ENCODE measurements around the gene NSMF.

NSMF gene

DNA sequence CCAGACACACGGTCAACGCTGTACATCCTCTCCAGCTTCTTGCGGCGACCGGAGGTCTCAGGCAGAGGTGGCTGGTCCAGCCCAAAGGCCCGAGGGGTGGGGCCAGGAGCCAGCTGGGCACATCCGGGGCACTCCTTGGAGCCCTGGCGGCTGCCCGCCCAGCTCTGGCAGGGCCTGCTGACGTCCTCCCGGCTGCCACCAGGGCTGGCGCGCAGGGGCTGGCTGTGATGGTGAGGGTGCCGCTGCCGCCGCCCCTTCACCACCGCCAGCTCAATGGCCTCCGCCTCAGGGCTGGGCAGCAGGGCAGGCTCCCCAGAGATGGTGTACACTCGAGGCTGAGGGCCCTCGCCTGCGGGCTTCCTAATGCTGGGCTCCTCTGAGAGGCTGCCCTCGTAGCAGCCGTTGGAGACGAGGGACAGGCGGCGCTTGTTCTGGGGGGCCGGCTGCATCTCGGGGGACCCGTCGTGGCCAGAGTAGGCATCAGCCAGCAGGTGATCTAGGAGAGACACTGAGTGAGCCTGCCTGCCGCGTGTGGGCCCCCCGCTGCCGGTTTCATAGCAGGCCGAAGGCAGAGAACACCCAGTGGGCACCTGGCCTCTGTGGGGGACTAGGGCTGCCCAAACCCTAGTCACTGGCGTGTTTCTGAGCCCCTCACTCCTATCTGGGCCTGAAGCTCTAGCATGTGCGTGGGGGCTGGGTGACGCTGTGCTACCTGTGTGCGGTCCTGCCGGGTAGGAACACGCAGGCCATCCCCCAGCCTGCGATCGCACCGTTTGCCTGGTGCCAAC, 1.5 kb downstream of the NSMF start:
- H3K9me3 ChIP-seq (ENCODE audit: severe bottlenecking), result no peaks in the 10 kb centered on the region
- TF ChIP-seq, protein P1, sequence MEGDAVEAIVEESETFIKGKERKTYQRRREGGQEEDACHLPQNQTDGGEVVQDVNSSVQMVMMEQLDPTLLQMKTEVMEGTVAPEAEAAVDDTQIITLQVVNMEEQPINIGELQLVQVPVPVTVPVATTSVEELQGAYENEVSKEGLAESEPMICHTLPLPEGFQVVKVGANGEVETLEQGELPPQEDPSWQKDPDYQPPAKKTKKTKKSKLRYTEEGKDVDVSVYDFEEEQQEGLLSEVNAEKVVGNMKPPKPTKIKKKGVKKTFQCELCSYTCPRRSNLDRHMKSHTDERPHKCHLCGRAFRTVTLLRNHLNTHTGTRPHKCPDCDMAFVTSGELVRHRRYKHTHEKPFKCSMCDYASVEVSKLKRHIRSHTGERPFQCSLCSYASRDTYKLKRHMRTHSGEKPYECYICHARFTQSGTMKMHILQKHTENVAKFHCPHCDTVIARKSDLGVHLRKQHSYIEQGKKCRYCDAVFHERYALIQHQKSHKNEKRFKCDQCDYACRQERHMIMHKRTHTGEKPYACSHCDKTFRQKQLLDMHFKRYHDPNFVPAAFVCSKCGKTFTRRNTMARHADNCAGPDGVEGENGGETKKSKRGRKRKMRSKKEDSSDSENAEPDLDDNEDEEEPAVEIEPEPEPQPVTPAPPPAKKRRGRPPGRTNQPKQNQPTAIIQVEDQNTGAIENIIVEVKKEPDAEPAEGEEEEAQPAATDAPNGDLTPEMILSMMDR (IDR thresholded peaks at IDR 0.05; ENCODE audit: low read depth, low read length), result no peak
- H3K4me3 ChIP-seq (ENCODE audit: low read depth, low read length), result no peak overlapping the region
- no peak overlapping the region for H3K27ac ChIP-seq
- no peak for DNase-seq
- H3K36me3 ChIP-seq, result peaks cover 47% of the 10 kb centered on the region
- no peaks in the 10 kb centered on the region for H3K27me3 ChIP-seq (ENCODE audit: insufficient read depth, low read depth, severe bottlenecking)

DNA sequence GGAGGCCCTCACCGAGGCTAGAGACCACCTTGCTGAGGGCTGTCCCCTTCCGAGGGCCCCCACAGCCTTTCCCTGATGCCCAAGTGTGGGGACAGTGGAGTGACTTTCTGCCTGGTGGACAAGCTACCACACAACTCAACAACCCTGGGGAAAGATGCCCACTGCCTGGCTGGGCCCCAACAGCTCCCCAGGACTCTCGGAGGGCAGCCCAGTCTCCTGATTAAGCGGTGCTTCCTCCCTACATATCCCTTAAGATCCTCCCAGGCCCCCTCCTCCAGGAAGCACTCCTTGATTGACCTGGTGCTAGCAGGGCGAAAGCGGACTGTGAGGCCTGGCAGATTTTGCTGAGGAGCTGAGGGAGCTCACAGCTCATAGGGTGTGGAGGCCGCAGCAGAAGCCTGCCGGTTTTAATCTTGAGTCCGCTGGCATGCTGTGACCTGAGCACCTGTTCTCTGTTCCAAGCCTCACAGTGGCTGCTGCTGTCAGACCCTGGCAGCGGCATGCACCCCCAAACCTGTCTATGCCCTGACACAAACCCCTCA, 2.2 kb downstream of the NSMF start:
- no peak for DNase-seq
- H3K9me3 ChIP-seq (ENCODE audit: severe bottlenecking), result no peaks in the 10 kb centered on the region
- H3K36me3 ChIP-seq, result peaks cover 49% of the 10 kb centered on the region
- no peaks in the 10 kb centered on the region for H3K27me3 ChIP-seq (ENCODE audit: insufficient read depth, low read depth, severe bottlenecking)
- H3K4me3 ChIP-seq (ENCODE audit: low read depth, low read length), result no peak overlapping the region
- H3K27ac ChIP-seq, result no peak overlapping the region
- TF ChIP-seq, protein P1 (IDR thresholded peaks at IDR 0.05; ENCODE audit: low read depth, low read length), result no peak

DNA sequence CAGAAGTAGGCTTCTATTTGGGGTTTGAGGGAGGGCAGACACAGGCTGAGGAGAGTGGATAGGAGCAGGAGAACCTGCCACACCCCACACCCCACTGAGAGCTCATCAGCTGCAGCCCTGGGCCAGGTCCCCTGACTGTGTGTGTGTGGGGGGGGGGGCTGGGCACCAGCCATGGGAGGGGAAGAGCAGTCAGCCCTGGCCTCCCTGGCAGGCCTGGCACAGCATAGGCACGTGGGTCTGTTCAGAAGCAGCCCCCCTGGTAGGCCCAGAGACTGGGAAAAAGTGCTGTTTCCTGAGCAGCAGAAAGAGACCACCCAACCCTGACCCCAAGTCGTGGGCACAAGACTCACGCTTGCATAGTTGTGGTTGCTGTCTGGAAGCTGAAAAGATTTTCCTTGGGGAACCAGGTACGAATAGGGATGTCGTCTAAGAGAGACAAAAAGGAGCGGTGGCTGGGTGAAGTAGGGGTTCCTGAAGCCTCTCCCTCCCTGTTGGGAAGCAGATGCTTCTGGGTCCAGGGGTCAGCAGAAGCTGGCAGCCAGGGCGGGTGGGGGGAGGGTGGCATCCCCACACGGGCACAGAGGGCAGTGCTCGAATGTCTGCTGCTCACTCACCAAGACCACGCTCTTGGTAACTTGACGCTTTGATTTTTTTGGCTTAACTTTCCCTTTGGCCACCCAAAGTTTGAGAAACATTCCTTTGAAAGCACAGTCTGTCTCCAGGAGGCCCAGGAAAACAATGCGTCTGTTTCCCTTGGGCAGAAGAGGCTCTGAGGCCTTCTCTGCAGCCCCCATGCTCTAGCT, 2.9 kb downstream of the NSMF start:
- no peak for DNase-seq
- H3K9me3 ChIP-seq (ENCODE audit: severe bottlenecking), result no peaks in the 10 kb centered on the region
- no peak overlapping the region for H3K27ac ChIP-seq
- TF ChIP-seq, protein P1 (IDR thresholded peaks at IDR 0.05; ENCODE audit: low read depth, low read length), result no peak
- H3K36me3 ChIP-seq, result peaks cover 49% of the 10 kb centered on the region
- H3K4me3 ChIP-seq (ENCODE audit: low read depth, low read length), result no peak overlapping the region
- H3K27me3 ChIP-seq (ENCODE audit: insufficient read depth, low read depth, severe bottlenecking), result no peaks in the 10 kb centered on the region

DNA sequence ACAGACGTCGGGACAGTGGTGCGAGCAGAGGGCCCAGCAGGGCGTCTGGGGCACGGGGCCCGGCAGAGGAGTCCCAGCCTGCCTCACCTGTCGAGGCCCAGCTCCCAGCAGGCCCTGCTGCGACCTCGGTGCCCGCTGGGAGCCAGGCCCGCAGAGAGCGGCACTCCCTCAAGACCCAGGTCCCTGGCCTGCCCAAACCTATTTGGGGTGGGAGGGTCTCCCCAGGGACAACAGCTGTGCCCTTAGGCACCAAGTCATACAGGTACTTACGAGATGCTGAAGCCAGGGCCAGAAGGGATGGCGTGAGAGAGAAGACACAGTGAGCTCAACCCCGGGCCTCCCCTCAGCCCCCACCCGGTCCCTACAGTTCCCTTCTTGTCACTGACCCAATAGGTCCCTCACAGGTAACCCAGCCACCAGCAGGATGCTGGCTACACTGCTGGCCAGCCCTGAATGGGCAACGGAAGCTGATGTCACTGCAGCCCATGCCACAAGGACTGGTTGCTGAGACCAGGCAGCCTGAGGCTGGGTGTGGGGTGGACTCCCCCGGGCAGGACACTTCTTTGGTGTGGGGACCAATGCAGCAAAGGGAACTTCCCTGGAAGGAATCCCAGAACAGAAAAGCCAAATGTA, 3.7 kb downstream of the NSMF start:
- no peaks in the 10 kb centered on the region for H3K9me3 ChIP-seq (ENCODE audit: severe bottlenecking)
- H3K27ac ChIP-seq, result no peak overlapping the region
- no peaks in the 10 kb centered on the region for H3K27me3 ChIP-seq (ENCODE audit: insufficient read depth, low read depth, severe bottlenecking)
- no peak overlapping the region for H3K4me3 ChIP-seq (ENCODE audit: low read depth, low read length)
- H3K36me3 ChIP-seq, result peaks cover 49% of the 10 kb centered on the region
- TF ChIP-seq, protein P1 (IDR thresholded peaks at IDR 0.05; ENCODE audit: low read depth, low read length), result no peak
- DNase-seq, result no peak

DNA sequence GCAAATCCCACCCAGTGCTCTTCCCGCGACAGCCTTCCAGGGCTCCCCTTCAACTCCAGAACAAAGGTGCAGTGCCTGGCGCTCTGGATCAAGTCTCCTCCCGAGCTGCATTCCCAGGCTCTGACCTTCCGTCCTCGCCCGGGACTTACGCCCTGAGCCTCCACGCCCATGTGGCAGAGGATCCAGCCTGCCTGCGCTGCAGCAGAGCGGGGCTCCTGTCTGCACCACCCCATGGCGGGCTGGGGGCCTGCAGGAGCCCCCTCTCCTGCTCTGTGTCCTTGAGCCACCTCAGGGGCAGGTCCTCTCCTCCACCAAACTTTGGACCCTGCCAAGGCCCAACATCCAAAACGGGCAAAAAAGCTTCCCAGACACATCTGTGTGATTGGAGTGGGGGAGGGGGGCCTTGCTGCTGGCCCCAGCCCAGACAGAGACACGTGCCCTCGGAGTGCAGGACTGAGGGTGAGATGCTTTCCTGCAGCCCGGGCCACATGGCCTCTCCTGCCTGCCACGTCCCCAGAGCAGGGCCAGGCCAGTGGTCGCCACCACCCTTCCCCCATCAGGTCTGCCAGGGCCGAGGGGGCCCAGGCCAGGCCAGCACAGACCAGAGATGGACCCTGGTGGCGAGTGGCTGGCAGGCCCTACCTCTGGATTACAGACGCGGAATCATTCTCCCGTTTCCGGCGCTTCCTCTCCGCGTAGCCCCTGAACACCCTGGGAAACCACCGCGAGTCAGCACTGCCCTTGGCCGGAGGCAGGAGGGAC, 4.4 kb downstream of the NSMF start:
- Histone ChIP-seq H3K27ac (no peak overlapping the region), H3K4me3 (ENCODE audit: low read depth, low read length) (no peak overlapping the region), H3K27me3 (ENCODE audit: insufficient read depth, low read depth, severe bottlenecking) (no peaks in the 10 kb centered on the region), H3K36me3 (peaks cover 49% of the 10 kb centered on the region), H3K9me3 (ENCODE audit: severe bottlenecking) (no peaks in the 10 kb centered on the region)
- DNase-seq, result no peak
- TF ChIP-seq, protein P1 (IDR thresholded peaks at IDR 0.05; ENCODE audit: low read depth, low read length), result no peak

Measured in WERI-Rb-1 (cell line).